HAP-1 (cell line): ENCODE results near the gene MLN.

Experiments
- DNase-seq, 2 experiments: peaks; one replicate each; pipeline ENCODE4 v3.0.0-alpha.2; 2016 to 2020; ENCODE audit warnings: low spot score in 2 of 2
- H3K27me3 ChIP-seq: fragments of 250-450 bp; sonication (Bioruptor Pico); 2 replicates; pipeline ENCODE4 v1.5.1; 2020; ENCODE audit warnings: low read depth, mild to moderate bottlenecking, moderate library complexity
- H3K36me3 ChIP-seq: fragments of 250-450 bp; sonication (Bioruptor Pico); replicated peaks from 2 replicates; pipeline ENCODE4 v1.5.1; 2020; ENCODE audit warnings: mild to moderate bottlenecking
- H3K4me1 ChIP-seq: fragments of 250-450 bp; sonication (Bioruptor Pico); 2 replicates; pipeline ENCODE4 v1.5.1; 2020; ENCODE audit warnings: mild to moderate bottlenecking
- H3K4me3 ChIP-seq: fragments of 250-450 bp; sonication (Bioruptor Pico); 2 replicates; pipeline ENCODE4 v1.5.1; 2020; ENCODE audit warnings: mild to moderate bottlenecking, moderate library complexity
- H3K9me3 ChIP-seq: fragments of 250-450 bp; sonication (Bioruptor Pico); 2 replicates; pipeline ENCODE4 v1.5.1; 2020; ENCODE audit warnings: mild to moderate bottlenecking, moderate library complexity
- in situ Hi-C: fragments of 300-500 bp; cut with MboI; formaldehyde crosslinking; loops from 3 replicates; pipeline ENCODE4 v1.14.3; 2020; ENCODE audit warnings: low sequenced_read_pairs, inconsistent platforms, mixed read lengths

Gene MLN

GRCh38 chr6:33803571-33804053 lies at the start of gene MLN:
Gene MLN (minus strand): TSS chr6:33804003. CDS start chr6:33801163, 2,840 bp downstream.
- no peaks in the 10 kb centered on the region for H3K27me3 ChIP-seq
- no peak for DNase-seq
- H3K36me3 ChIP-seq = no peaks in the 10 kb centered on the region
- H3K4me1 ChIP-seq = peaks cover 6% of the 10 kb centered on the region
- no peaks in the 10 kb centered on the region for H3K9me3 ChIP-seq
- in situ Hi-C loops = no loop called here
- H3K4me3 ChIP-seq = no peak within 1 kb of the TSS

GRCh38 chr6:33853026-33853425 lies 49.2 kb upstream of the MLN start:
- no peak for DNase-seq
- Histone ChIP-seq H3K4me3 (no peak overlapping the region), H3K36me3 (no peaks in the 10 kb centered on the region), H3K27me3 (no peaks in the 10 kb centered on the region), H3K4me1 (peaks cover 5% of the 10 kb centered on the region; the same call in 1 of the 2 replicates), H3K9me3 (no peaks in the 10 kb centered on the region)
- in situ Hi-C loops = no loop called here

- in situ Hi-C loops = no loop called here
- Histone ChIP-seq H3K27me3 (no peaks in the 10 kb centered on the region), H3K9me3 (no peaks in the 10 kb centered on the region), H3K4me1 (peaks cover 5% of the 10 kb centered on the region; the same call in 1 of the 2 replicates), H3K36me3 (no peaks in the 10 kb centered on the region), H3K4me3 (no peak overlapping the region)
- DNase-seq = peak; percentile 12 to 60
These were observed 48.2 kb upstream of the MLN start for GRCh38 chr6:33851959-33852358.

GRCh38 chr6:33850869-33851541 lies 47.2 kb upstream of the MLN start:
- no peak overlapping the region for H3K4me3 ChIP-seq
- in situ Hi-C loops = no loop called here
- H3K27me3 ChIP-seq = no peaks in the 10 kb centered on the region
- DNase-seq = no peak
- H3K36me3 ChIP-seq = no peaks in the 10 kb centered on the region
- H3K9me3 ChIP-seq = no peaks in the 10 kb centered on the region
- peaks cover 5% of the 10 kb centered on the region; the same call in 1 of the 2 replicates for H3K4me1 ChIP-seq

GRCh38 chr6:33850296-33850695 lies 46.5 kb upstream of the MLN start:
- in situ Hi-C loops = no loop called here
- Histone ChIP-seq H3K27me3 (no peaks in the 10 kb centered on the region), H3K4me3 (no peak overlapping the region), H3K36me3 (no peaks in the 10 kb centered on the region), H3K9me3 (no peaks in the 10 kb centered on the region), H3K4me1 (peaks cover 5% of the 10 kb centered on the region; the same call in 1 of the 2 replicates)
- no peak for DNase-seq

GRCh38 chr6:33849500-33850075 lies 45.8 kb upstream of the MLN start:
- peaks cover 5% of the 10 kb centered on the region; the same call in 1 of the 2 replicates for H3K4me1 ChIP-seq
- no peak for DNase-seq
- in situ Hi-C loops = no loop called here
- no peaks in the 10 kb centered on the region for H3K9me3 ChIP-seq
- H3K36me3 ChIP-seq = no peaks in the 10 kb centered on the region
- H3K27me3 ChIP-seq = no peaks in the 10 kb centered on the region
- no peak overlapping the region for H3K4me3 ChIP-seq

- no peak for DNase-seq
- Histone ChIP-seq H3K36me3 (no peaks in the 10 kb centered on the region), H3K4me1 (peaks cover 5% of the 10 kb centered on the region; the same call in 1 of the 2 replicates), H3K27me3 (no peaks in the 10 kb centered on the region), H3K4me3 (no peak overlapping the region), H3K9me3 (no peaks in the 10 kb centered on the region)
- in situ Hi-C loops = no loop called here
These were observed 44.7 kb upstream of the MLN start for GRCh38 chr6:33848484-33848883.

GRCh38 chr6:33847867-33848266 lies 44.1 kb upstream of the MLN start:
- Histone ChIP-seq H3K36me3 (no peaks in the 10 kb centered on the region), H3K27me3 (no peaks in the 10 kb centered on the region), H3K9me3 (no peaks in the 10 kb centered on the region), H3K4me1 (peaks cover 5% of the 10 kb centered on the region; the same call in 1 of the 2 replicates), H3K4me3 (no peak overlapping the region)
- in situ Hi-C loops = no loop called here
- no peak for DNase-seq

- H3K4me1 ChIP-seq = peaks cover 5% of the 10 kb centered on the region; the same call in 1 of the 2 replicates
These were observed 43.3 kb upstream of the MLN start for GRCh38 chr6:33847078-33847477.

GRCh38 chr6:33846226-33846625 lies 42.4 kb upstream of the MLN start:
- in situ Hi-C loops = no loop called here
- H3K4me1 ChIP-seq = peaks cover 5% of the 10 kb centered on the region; the same call in 1 of the 2 replicates
- no peak for DNase-seq
- H3K9me3 ChIP-seq = no peaks in the 10 kb centered on the region
- no peak overlapping the region for H3K4me3 ChIP-seq
- H3K27me3 ChIP-seq = no peaks in the 10 kb centered on the region
- no peaks in the 10 kb centered on the region for H3K36me3 ChIP-seq

More at GRCh38 chr6:33847078-33847477, 43.3 kb upstream of the MLN start:
- H3K27me3 ChIP-seq = no peaks in the 10 kb centered on the region
- in situ Hi-C loops = no loop called here
- no peaks in the 10 kb centered on the region for H3K9me3 ChIP-seq
- H3K4me3 ChIP-seq = no peak overlapping the region
- DNase-seq = no peak
- H3K36me3 ChIP-seq = no peaks in the 10 kb centered on the region

GRCh38 chr6:33845031-33845745 lies 41.4 kb upstream of the MLN start:
- no peak for DNase-seq
- in situ Hi-C loops = no loop called here
- Histone ChIP-seq H3K4me3 (no peak overlapping the region), H3K36me3 (no peaks in the 10 kb centered on the region), H3K27me3 (no peaks in the 10 kb centered on the region), H3K4me1 (peaks cover 2% of the 10 kb centered on the region), H3K9me3 (no peaks in the 10 kb centered on the region)

- DNase-seq = no peak
- no peaks in the 10 kb centered on the region for H3K27me3 ChIP-seq
- H3K4me1 ChIP-seq = peaks cover 6% of the 10 kb centered on the region; the same call in 1 of the 2 replicates
- no peaks in the 10 kb centered on the region for H3K36me3 ChIP-seq
- H3K9me3 ChIP-seq = no peaks in the 10 kb centered on the region
- in situ Hi-C loops = no loop called here
- no peak overlapping the region for H3K4me3 ChIP-seq
These were observed 39.6 kb upstream of the MLN start for GRCh38 chr6:33843131-33844121.

GRCh38 chr6:33841868-33842267 lies 38.1 kb upstream of the MLN start:
- Histone ChIP-seq H3K27me3 (no peaks in the 10 kb centered on the region), H3K4me1 (peaks cover 6% of the 10 kb centered on the region; the same call in 1 of the 2 replicates), H3K4me3 (no peak overlapping the region), H3K36me3 (no peaks in the 10 kb centered on the region), H3K9me3 (no peaks in the 10 kb centered on the region)
- no peak for DNase-seq
- in situ Hi-C loops = no loop called here
